Fibroblast of mammary gland (primary cell): ENCODE measurements around the gene RAP1GAP2.

Experiments used
- DNase-seq: peaks from one replicate; pipeline ENCODE4 v3.0.0-alpha.2; 2010; ENCODE audit warnings: low read depth
- H3K4me3 ChIP-seq: 2 replicates; pipeline ENCODE4 v1.5.1; 2011; ENCODE audit warnings: low read depth, mild to moderate bottlenecking, low read length, moderate library complexity; ENCODE audit not compliant: control insufficient read depth
- CTCF ChIP-seq: conservative IDR thresholded peaks from 2 replicates; pipeline ENCODE4 v1.5.1; 2011; ENCODE audit warnings: low read depth, low read length, inconsistent platforms; ENCODE audit not compliant: control insufficient read depth, insufficient read depth

Gene RAP1GAP2

GRCh38 chr17:2797637-2798036 lies 1.4 kb downstream of the RAP1GAP2 start:
- no peak for TF ChIP-seq CTCF
- no peak overlapping the region for H3K4me3 ChIP-seq
- no peak for DNase-seq

- TF ChIP-seq CTCF: no peak
- DNase-seq: no peak
- no peak overlapping the region for H3K4me3 ChIP-seq
Measured at GRCh38 chr17:2798188-2798587, 1.9 kb downstream of the RAP1GAP2 start.

- no peak for TF ChIP-seq CTCF
- no peak for DNase-seq
- no peak overlapping the region for H3K4me3 ChIP-seq
Measured at GRCh38 chr17:2798678-2799077, 2.4 kb downstream of the RAP1GAP2 start.

GRCh38 chr17:2799653-2800052 lies 3.4 kb downstream of the RAP1GAP2 start:
- DNase-seq: no peak
- no peak for TF ChIP-seq CTCF
- H3K4me3 ChIP-seq: no peak overlapping the region

- H3K4me3 ChIP-seq: no peak overlapping the region
- DNase-seq: no peak
- no peak for TF ChIP-seq CTCF
Measured at GRCh38 chr17:2800367-2800766, 4.1 kb downstream of the RAP1GAP2 start.

- no peak for DNase-seq
- H3K4me3 ChIP-seq: no peak overlapping the region
- no peak for TF ChIP-seq CTCF
Measured at GRCh38 chr17:2801841-2802240, 5.6 kb downstream of the RAP1GAP2 start.

- H3K4me3 ChIP-seq: no peak overlapping the region
- DNase-seq: no peak
- TF ChIP-seq CTCF: no peak
Measured at GRCh38 chr17:2802574-2802973, 6.3 kb downstream of the RAP1GAP2 start.
